Right renal cortex interstitium (tissue), 3 donors: Measurements from ENCODE around the gene KIN. TPM values are rescaled to one million over a fixed set of nuclear protein-coding genes. Genes with fewer than 3 reads are reported as not detected.
"Not testable (repeated sequence)": the region's sequence is repeated elsewhere in the genome, so short reads cannot be mapped to it uniquely, and the experiment has no call there.

Experiments
- DNase-seq, 3 donors: peaks; one replicate each; pipeline ENCODE4 v3.0.0-alpha.2; 2013; ENCODE audit warnings: low read depth in 3 of 3, low spot score in 2 of 3
- polyA plus RNA-seq, 3 donors: library from polyadenylated mRNA; unstranded; fragments of 120-200 nt; gene quantifications; one replicate each; pipeline ENCODE4 v1.2.1, GENCODE V29; 2013; ENCODE audit not compliant: insufficient read length in 3 of 3

Gene KIN
- polyA plus RNA-seq, 3 donors = 23.5 to 25.0 (median 23.6) TPM

GRCh38 chr10:7795605-7796004 lies 7.8 kb upstream of the KIN start:
- DNase-seq = no peak

DNA sequence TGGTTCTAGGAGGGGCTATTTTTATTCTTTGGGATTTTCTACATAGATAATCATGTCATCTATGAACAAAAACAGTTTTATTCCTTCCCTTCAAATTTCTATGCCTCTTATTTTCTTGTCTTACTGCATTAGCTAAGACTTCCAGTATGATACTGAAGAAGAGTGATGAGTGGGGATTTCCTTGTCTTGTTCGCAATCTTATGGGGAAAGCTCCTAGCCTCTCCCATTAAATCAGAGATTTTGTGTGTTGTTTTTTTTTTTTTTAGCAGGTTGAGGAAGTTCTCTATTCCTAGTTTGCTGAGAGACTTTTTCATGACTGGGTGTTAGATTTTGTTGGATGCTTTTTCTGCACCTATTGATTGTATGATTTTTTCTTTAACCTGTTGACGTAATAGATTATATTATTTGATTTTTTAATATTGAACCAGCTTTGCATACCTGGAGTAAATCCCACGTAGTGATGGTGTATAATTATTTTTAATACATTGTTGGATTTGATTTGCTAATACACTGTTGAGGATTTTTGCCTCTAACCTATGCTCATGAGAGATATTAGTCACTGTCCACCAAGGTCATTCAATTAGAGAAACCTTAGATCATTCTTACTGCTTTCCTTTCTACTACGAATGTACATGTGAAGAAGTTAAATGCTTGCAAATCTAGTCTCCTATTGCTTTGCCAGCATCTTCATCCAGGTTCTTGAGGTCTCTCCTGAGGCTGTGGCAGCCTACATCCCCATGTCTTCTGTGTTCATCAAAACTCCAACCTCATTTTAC lies 6.6 kb upstream of the KIN start:
- no peak for DNase-seq

DNA sequence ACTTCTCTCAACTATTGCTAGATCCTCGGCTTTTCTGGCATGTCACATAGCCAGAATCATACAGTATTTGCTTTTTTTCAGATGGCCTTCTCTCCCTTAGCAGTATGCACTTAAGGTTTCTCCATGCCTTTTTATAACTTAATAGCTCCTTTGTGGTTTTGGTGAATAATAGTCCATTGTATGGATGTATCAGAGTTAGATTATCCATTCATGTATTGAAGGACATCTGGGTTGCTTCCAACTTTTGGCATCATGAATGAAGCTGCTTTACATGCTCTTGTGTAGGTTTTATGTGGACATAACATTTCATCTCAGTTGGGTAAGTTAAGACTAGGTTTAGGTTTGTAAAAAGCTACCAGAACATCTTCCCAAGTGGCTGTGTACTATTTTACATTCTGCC lies 4.7 kb upstream of the KIN start:
- DNase-seq = no peak

DNA sequence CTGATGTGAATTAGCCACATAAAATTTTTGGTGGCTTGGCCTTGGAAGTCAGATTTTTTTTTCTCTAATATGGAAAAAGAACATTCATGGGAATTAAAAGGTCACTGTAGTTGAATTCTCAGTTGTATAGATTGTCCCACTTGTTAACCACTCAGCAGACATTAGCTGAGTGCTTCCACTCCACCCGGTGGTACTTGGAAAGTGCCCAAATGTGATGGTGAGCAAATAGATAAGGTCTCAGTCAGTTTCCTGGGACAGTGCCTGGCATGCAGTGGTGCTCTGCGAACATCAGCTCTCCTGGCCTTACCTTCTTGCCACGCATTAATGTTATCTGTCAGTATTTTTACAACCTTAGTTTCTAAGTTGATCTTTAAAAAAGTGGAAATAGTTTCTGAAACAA lies 1.6 kb upstream of the KIN start:
- no peak for DNase-seq

- peak in 2 of 3 donors; percentile 29 to 32 for DNase-seq
These were observed 970 bp upstream of the KIN start for GRCh38 chr10:7788639-7789286.

- no peak for DNase-seq
These were observed 490 bp downstream of the KIN start for GRCh38 chr10:7787150-7787856.

GRCh38 chr10:7786430-7786829 lies 1.4 kb downstream of the KIN start:
- no peak for DNase-seq

DNA sequence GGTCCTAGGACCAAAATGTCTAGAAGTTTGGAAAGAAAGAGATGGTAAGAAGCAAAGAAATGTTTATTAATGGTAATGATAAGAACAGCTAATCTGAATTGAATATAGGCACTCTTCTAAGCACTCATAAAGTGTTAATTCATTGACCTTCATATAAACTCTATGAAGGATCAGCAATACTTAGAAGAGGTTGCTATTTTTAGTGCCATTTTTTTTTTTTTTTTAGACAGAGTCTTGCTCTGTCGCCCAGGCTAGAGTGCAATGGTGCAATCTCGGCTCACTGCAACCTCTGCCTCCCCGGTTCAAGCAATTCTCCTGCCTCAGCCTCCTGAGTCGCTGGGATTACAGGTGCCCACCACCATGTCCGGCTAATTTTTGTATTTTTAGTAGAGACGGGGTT lies 5.6 kb downstream of the KIN start:
- not testable (repeated sequence) for DNase-seq

DNA sequence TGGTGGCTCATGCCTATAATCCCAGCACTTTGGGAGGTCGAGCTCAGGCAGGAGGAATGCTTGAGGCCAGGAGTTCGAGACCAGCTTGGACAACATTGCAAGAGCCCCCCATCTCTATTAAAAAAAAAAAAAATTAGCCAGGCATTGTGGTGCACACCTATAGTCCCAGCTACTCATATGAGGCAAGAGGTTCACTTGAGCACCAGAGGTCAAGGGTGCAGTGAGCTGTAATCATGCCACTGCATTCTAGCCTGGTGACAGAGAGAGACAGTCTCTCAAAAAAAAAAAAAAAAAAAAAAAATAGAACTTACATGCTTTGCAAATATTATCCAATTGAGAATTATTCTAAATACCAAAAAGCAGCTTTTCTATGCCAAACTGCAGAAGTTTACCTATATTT lies 11.0 kb downstream of the KIN start:
- no peak for DNase-seq

- DNase-seq = no peak
These were observed 13.7 kb downstream of the KIN start for GRCh38 chr10:7773845-7774801.

DNA sequence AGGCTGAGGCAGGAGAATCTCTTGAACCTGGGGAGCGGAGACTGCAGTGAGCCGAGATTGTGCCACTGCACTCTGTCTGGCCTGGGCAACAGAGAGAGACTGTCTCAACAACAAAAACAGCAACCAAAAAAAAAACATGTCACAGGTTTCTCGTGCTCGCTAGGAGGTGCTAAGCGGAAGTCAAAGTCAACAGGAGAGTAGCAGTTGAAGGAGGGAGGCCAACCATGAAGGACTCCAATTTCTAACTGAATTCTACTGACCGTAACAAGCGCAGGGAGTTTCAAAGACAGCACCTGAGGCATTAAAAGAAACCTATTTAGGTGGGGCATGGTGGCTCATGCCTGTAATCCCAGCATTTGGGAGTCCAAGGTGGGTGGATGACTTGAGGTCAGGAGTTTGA lies 19.4 kb downstream of the KIN start:
- DNase-seq = no peak

DNA sequence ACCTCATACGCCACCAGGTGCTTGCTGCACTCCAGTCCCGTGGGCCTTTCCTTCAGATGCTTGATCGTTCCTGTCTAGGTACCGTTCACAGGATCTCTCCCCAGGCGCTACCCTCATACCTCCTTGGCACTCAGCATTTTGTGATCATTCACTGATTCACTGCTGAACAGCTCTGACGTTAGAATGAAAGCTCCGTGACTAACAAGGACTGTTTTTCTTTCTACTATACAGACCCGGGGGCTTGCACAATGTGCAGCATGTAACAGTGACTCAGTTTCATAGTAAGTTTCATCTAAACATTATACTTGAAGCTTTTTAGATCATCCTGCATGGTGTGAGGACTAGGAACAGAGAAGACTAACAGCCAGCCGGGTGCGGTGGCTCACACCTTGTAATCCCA lies 20.6 kb downstream of the KIN start:
- no peak for DNase-seq

DNA sequence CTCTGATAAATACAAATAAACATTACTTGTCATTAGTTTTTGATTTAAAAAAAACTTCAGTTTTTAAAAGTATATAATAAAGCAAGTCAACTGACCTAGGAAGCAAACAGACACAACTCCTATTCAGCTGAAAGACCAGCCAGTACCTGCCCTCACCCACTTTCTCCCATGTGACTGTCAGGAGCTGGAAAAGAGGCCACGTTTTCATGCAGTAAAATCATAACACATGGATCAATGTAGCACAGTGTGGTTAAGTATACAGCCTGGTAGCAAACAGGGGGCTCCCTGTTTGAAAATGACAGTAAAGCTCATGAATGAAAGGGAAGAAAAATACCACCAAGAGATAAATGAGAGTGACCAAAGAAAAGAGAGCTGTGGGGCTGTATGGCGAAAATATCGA lies 21.6 kb downstream of the KIN start:
- DNase-seq = no peak

GRCh38 chr10:7763929-7764328 lies 23.9 kb downstream of the KIN start:
- no peak for DNase-seq

DNA sequence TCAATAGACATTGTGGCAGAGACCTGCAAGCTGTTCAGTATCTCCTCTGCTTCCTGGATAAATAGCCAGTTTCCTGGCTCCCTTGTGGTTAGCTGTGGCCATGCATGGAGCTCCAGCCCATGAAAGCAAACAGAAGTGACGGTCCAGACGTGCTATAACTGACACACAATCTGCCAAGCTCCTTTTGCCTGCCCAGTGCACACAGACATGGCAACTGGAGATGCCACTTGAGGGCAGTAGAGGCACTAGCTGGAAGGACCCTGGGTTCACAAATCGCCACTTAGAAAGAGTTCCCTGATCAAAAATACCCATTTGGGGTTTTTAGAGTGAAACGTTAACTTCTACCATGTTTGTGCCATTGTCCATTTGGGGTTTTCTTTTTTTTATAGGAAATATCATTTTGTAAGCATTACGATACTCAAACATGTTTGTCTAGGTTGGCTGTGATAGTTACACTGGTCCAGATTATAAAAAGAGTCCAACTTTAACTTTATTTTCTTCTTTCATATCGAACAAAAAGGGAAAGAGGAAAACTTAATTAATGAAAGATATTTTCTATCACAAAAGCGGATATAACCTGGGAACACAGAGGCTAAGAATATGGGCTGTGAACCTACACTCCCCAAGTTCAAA lies 31.3 kb downstream of the KIN start:
- no peak for DNase-seq

DNA sequence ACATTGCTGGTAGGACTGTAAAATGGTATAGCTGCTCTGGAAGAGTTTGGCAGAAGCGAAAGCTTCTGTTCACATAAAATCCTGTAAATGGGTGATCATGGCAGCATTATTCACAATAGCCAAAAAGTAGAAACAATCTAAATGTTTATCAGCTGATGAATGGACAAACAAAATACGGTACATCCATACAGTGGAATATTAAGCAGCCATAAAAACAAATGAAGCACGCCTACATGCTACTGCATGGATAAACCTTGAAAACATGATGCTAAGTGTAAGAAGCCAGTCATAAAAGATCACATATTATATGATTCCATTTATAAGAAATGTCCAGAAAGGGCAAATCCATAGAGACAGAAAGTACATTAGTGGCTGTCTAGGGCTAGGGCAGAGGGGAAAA lies 32.7 kb downstream of the KIN start:
- no peak for DNase-seq

DNA sequence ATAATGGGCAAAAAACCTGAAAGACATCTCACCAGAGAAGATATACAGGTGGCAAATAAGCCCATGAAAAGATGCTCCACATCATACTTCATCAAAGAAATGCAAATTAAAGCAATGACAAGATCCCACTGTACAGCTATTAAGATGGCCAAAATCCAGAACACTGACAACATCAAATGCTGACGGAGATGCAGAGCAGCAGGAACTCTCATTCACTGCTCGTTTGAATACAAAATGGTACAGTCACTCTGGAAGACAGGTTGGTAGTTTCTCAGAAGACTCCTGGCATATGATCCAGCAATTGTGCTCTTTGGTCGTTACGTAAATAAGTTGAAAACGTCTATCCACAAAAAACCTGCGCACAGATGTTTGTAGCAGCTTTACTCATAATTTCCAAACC lies 35.5 kb downstream of the KIN start:
- no peak for DNase-seq

DNA sequence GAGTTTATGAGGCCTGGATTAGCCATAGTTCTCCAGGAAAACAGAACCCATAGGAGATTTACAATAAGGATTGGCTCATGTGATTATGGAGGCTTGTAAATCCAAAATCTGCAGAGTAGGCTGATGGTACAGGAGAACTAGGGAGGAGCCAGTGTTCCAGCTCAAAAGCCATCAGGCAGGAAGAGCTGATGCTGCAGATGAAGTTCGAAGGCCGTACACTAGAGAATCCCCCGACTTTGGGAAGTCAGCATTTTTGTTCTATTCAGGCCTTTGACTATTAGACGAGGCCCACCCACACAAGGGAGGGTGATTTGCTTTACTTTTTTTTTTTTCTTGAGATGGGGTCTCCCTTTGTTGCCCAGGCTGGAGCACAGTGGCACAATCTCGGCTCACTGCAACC lies 37.6 kb downstream of the KIN start:
- DNase-seq = no peak

DNA sequence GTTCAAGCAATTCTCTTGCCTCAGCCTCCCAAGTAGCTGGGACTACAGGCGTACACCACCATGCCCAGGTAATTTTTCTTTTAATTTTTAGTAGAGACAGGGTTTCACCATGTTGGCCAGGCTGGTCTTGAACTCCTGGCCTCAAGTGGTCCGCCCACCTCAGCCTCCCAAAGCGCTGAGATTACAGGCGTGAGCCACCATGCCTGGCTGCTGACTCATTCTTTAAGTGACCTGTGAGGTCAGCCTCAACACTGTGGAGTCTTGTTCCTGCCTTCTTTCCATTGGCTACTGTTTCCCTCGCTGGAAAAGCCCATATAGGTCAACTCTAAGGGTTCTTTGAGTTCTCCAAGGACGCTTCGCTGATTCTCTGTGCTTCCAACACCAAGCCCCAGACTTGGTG lies 39.2 kb downstream of the KIN start:
- not testable (repeated sequence) for DNase-seq

- no peak for DNase-seq
These were observed 43.5 kb downstream of the KIN start for GRCh38 chr10:7744307-7744706.
